IMR-90 (cell line): ENCODE data around the gene DNMT1.
"Not testable (repeated sequence)": the region's sequence is repeated elsewhere in the genome, so short reads cannot be mapped to it uniquely, and the experiment has no call there.

Source experiments
- BHLHE40 ChIP-seq: fragments of 150-350 bp; IDR thresholded peaks from 2 replicates; pipeline ENCODE4 v1.6.1; 2016; ENCODE audit warnings: mild to moderate bottlenecking, low read depth, low read length
- CEBPB ChIP-seq: IDR thresholded peaks from 2 replicates; pipeline ENCODE4 v1.6.1; 2012; ENCODE audit warnings: low read depth, low read length, improper control_type of control experiment
- CTCF ChIP-seq: conservative IDR thresholded peaks from 2 replicates; pipeline ENCODE4 v1.5.1; 2012; ENCODE audit warnings: mild to moderate bottlenecking, low read depth, low read length, improper control_type of control experiment

- not testable (repeated sequence) for TF ChIP-seq BHLHE40, CTCF, CEBPB
Measured at GRCh38 chr19:10180024-10180423, 14.7 kb downstream of the DNMT1 start.
